ENCODE measurements around the gene GXYLT1.

GXYLT1 gene

DNA sequence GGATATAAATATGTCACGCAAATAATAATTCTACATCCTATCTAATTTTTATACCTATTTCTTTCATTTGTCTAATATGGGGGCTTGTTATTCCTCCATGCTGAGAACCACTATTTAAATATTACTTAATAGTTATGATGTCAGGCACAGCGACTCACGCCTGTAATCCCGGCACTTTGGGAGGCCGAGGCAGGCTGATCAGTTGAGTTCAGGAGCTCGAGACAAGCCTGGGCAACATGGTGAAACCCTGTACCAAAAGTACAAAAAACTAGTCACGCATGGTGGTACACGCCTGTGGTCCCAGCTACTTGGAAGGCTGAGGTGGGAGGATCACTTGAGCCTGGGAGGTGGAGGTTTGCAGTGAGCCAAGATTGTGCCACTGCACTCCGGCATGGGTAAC is 45.2 kb downstream of the GXYLT1 start:
- TF ChIP-seq EZH2phosphoT487 (IDR thresholded peaks at IDR 0.05; ENCODE audit: borderline replicate concordance): no peak
- TF ChIP-seq, protein P1, sequence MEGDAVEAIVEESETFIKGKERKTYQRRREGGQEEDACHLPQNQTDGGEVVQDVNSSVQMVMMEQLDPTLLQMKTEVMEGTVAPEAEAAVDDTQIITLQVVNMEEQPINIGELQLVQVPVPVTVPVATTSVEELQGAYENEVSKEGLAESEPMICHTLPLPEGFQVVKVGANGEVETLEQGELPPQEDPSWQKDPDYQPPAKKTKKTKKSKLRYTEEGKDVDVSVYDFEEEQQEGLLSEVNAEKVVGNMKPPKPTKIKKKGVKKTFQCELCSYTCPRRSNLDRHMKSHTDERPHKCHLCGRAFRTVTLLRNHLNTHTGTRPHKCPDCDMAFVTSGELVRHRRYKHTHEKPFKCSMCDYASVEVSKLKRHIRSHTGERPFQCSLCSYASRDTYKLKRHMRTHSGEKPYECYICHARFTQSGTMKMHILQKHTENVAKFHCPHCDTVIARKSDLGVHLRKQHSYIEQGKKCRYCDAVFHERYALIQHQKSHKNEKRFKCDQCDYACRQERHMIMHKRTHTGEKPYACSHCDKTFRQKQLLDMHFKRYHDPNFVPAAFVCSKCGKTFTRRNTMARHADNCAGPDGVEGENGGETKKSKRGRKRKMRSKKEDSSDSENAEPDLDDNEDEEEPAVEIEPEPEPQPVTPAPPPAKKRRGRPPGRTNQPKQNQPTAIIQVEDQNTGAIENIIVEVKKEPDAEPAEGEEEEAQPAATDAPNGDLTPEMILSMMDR (conservative IDR thresholded peaks at IDR 0.05; ENCODE audit: low read length): no peak
- Histone ChIP-seq H3K4me2 (ENCODE audit: low read depth, low read length, poor library complexity, severe bottlenecking) (no peak overlapping the region), H3F3A (ENCODE audit: low read depth) (no peaks in the 10 kb centered on the region), H2AFZ (ENCODE audit: low read length) (no peak overlapping the region), H3K27me3 (ENCODE audit: insufficient read depth, low read length, poor library complexity, severe bottlenecking) (no peaks in the 10 kb centered on the region), H3K4me3 (ENCODE audit: low read length, poor library complexity, severe bottlenecking) (no peak overlapping the region), H3K36me3 (ENCODE audit: insufficient read depth, low read length) (peaks cover 21% of the 10 kb centered on the region), H3K9ac (ENCODE audit: low read depth, low read length, poor library complexity, severe bottlenecking) (no peak overlapping the region), H3K4me1 (ENCODE audit: insufficient read depth, low read length, poor library complexity, severe bottlenecking) (peaks cover 2% of the 10 kb centered on the region), H3K9me3 (ENCODE audit: insufficient read depth, low read depth, low read length) (no peaks in the 10 kb centered on the region), H3K79me2 (ENCODE audit: insufficient read depth, low read length) (no peaks in the 10 kb centered on the region), H3K9me2 (replicated peaks; ENCODE audit: low read depth, low read length) (no peaks in the 10 kb centered on the region), H4K20me1 (ENCODE audit: insufficient read depth, low read length, poor library complexity, severe bottlenecking) (no peaks in the 10 kb centered on the region)

DNA sequence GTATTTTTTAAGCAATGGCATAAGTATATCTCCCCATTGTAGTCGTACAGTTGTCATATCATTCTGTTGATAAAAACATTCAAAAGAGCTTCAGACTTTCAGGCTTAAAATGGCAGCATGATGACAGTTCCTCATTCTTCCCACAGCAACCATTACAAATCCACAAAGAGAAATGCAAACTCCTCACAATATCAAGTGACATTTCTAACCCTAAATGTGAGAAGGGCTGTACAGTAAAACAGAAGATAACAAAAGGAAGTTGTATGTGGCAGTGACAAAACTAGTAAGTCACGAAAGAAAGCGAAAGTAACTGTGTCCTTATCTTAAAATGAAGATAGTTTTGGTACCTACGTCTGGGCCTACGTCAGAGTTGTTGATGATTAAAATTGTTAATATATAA is 46.7 kb downstream of the GXYLT1 start:
- no peak for TF ChIP-seq EZH2phosphoT487 (IDR thresholded peaks at IDR 0.05; ENCODE audit: borderline replicate concordance)
- TF ChIP-seq, protein P1 (conservative IDR thresholded peaks at IDR 0.05; ENCODE audit: low read length): no peak
- Histone ChIP-seq H2AFZ (ENCODE audit: low read length) (no peak overlapping the region), H3K9ac (ENCODE audit: low read depth, low read length, poor library complexity, severe bottlenecking) (no peak overlapping the region)

DNA sequence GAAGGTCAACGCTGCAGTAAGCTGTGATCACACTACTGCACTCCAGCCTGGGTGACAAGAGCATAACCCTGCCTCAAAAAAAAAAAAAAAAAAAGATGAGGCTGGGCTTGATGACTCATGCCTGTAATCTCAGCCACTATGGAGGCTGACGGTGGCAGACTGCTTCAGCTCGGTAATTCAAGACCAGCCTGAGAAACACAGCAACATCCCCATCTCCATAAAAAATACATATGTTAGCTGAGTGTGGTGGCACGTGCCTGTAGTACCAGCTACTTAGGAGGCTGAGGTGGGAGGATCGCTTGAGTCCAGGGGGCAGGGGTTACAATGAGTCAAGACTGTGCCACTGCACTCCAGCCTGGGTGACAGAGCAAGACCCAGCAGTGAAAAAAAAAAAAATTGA is 50.4 kb downstream of the GXYLT1 start:
- Histone ChIP-seq H3K4me2 (ENCODE audit: low read depth, low read length, poor library complexity, severe bottlenecking) (no peak overlapping the region), H3K79me2 (ENCODE audit: insufficient read depth, low read length) (no peaks in the 10 kb centered on the region), H3K4me1 (ENCODE audit: insufficient read depth, low read length, poor library complexity, severe bottlenecking) (no peaks in the 10 kb centered on the region), H3K27me3 (ENCODE audit: insufficient read depth, low read length, poor library complexity, severe bottlenecking) (no peaks in the 10 kb centered on the region), H3K9me3 (ENCODE audit: insufficient read depth, low read depth, low read length) (no peaks in the 10 kb centered on the region), H3F3A (ENCODE audit: low read depth) (no peaks in the 10 kb centered on the region), H4K20me1 (ENCODE audit: insufficient read depth, low read length, poor library complexity, severe bottlenecking) (no peaks in the 10 kb centered on the region), H2AFZ (ENCODE audit: low read length) (no peak overlapping the region), H3K9me2 (replicated peaks; ENCODE audit: low read depth, low read length) (no peaks in the 10 kb centered on the region), H3K9ac (ENCODE audit: low read depth, low read length, poor library complexity, severe bottlenecking) (no peak overlapping the region), H3K4me3 (ENCODE audit: low read length, poor library complexity, severe bottlenecking) (no peak overlapping the region), H3K36me3 (ENCODE audit: insufficient read depth, low read length) (peaks cover 44% of the 10 kb centered on the region)
- TF ChIP-seq, protein P1 (conservative IDR thresholded peaks at IDR 0.05; ENCODE audit: low read length): no peak
- no peak for TF ChIP-seq EZH2phosphoT487 (IDR thresholded peaks at IDR 0.05; ENCODE audit: borderline replicate concordance)

More for the DNA sequence above, 46.7 kb downstream of the GXYLT1 start:
- Histone ChIP-seq H3K27me3 (ENCODE audit: insufficient read depth, low read length, poor library complexity, severe bottlenecking) (no peaks in the 10 kb centered on the region), H3K36me3 (ENCODE audit: insufficient read depth, low read length) (peaks cover 26% of the 10 kb centered on the region), H3K9me2 (replicated peaks; ENCODE audit: low read depth, low read length) (no peaks in the 10 kb centered on the region), H3K4me1 (ENCODE audit: insufficient read depth, low read length, poor library complexity, severe bottlenecking) (no peaks in the 10 kb centered on the region), H3K4me2 (ENCODE audit: low read depth, low read length, poor library complexity, severe bottlenecking) (no peak overlapping the region), H4K20me1 (ENCODE audit: insufficient read depth, low read length, poor library complexity, severe bottlenecking) (no peaks in the 10 kb centered on the region), H3K4me3 (ENCODE audit: low read length, poor library complexity, severe bottlenecking) (no peak overlapping the region), H3K9me3 (ENCODE audit: insufficient read depth, low read depth, low read length) (no peaks in the 10 kb centered on the region), H3K79me2 (ENCODE audit: insufficient read depth, low read length) (no peaks in the 10 kb centered on the region), H3F3A (ENCODE audit: low read depth) (no peaks in the 10 kb centered on the region)
